ENCODE measurements around the gene TMCO1.
"Not testable (repeated sequence)": the region's sequence is repeated elsewhere in the genome, so short reads cannot be mapped to it uniquely, and the experiment has no call there.

Gene TMCO1

GRCh38 chr1:165747632-165748447 is 20.8 kb downstream of the TMCO1 start:
- Histone ChIP-seq H3K4me3 (ENCODE audit: low read length, poor library complexity, severe bottlenecking) (no peak overlapping the region), H3K4me1 (ENCODE audit: insufficient read depth, low read length, poor library complexity, severe bottlenecking) (no peaks in the 10 kb centered on the region), H2AFZ (ENCODE audit: low read length) (no peak overlapping the region), H3K9me3 (ENCODE audit: insufficient read depth, low read depth, low read length) (no peaks in the 10 kb centered on the region), H3K9me2 (replicated peaks; ENCODE audit: low read depth, low read length) (no peaks in the 10 kb centered on the region), H3F3A (ENCODE audit: low read depth) (no peaks in the 10 kb centered on the region), H3K27me3 (ENCODE audit: insufficient read depth, low read length, poor library complexity, severe bottlenecking) (no peaks in the 10 kb centered on the region), H3K9ac (ENCODE audit: low read depth, low read length, poor library complexity, severe bottlenecking) (no peak overlapping the region), H4K20me1 (ENCODE audit: insufficient read depth, low read length, poor library complexity, severe bottlenecking) (no peaks in the 10 kb centered on the region), H3K4me2 (ENCODE audit: low read depth, low read length, poor library complexity, severe bottlenecking) (no peak overlapping the region), H3K36me3 (ENCODE audit: insufficient read depth, low read length) (peaks cover 51% of the 10 kb centered on the region; the same call in 1 of the 2 replicates), H3K79me2 (ENCODE audit: insufficient read depth, low read length) (no peaks in the 10 kb centered on the region)
- TF ChIP-seq CTCF (conservative IDR thresholded peaks at IDR 0.05; ENCODE audit: low read length) (no peak), EZH2phosphoT487 (IDR thresholded peaks at IDR 0.05; ENCODE audit: borderline replicate concordance) (no peak)

DNA sequence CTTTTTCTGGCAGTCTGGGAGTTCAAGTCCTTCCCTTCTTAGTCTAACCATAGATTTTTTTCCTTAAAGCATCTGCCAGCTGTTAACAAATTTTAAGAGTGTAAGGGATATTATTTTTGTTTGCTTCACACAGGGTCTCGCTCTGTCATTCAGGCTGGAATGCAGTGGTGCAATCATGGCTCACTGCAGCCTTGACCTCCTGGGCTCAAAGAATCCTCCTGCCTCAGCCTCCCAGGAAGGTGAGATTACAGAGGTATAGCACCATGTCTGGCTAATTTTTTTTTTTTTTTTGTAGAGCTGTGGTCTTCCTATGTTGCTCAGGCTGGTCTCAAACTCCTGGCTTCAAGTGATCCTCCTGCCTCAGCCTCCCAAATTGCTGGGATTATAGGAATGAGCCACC is 23.8 kb downstream of the TMCO1 start:
- H3K4me3 ChIP-seq (ENCODE audit: low read length, poor library complexity, severe bottlenecking); H2AFZ ChIP-seq (ENCODE audit: low read length); H4K20me1 ChIP-seq (ENCODE audit: insufficient read depth, low read length, poor library complexity, severe bottlenecking); H3F3A ChIP-seq (ENCODE audit: low read depth); H3K9me2 ChIP-seq (replicated peaks; ENCODE audit: low read depth, low read length); H3K4me1 ChIP-seq (ENCODE audit: insufficient read depth, low read length, poor library complexity, severe bottlenecking); H3K79me2 ChIP-seq (ENCODE audit: insufficient read depth, low read length); H3K27me3 ChIP-seq (ENCODE audit: insufficient read depth, low read length, poor library complexity, severe bottlenecking); H3K9ac ChIP-seq (ENCODE audit: low read depth, low read length, poor library complexity, severe bottlenecking); H3K4me2 ChIP-seq (ENCODE audit: low read depth, low read length, poor library complexity, severe bottlenecking); H3K9me3 ChIP-seq (ENCODE audit: insufficient read depth, low read depth, low read length): not testable (repeated sequence)
- H3K36me3 ChIP-seq (ENCODE audit: insufficient read depth, low read length) = peaks cover 61% of the 10 kb centered on the region; the same call in 1 of the 2 replicates

DNA sequence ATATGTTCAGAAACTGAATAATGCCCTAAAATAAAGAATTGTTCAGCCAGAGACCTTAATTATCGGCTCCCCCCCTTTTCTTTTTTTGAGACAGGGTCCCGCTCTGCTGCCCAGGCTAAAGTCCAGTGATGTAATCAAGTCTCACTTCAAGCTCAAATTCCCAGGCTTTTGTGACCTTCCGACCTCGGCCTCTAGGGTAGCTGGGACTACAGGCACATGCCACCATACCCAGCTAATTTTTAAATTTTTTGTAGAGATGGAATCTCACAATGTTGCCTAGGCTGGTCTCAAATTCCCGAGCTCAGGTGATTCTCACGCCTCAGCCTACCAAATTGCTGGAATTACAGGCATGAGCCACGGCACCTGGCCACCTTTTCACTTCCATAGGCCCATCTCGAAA is 26.5 kb downstream of the TMCO1 start:
- H3K9me3 ChIP-seq (ENCODE audit: insufficient read depth, low read depth, low read length) = no peaks in the 10 kb centered on the region
- H2AFZ ChIP-seq (ENCODE audit: low read length) = no peak overlapping the region
- H3K4me3 ChIP-seq (ENCODE audit: low read length, poor library complexity, severe bottlenecking) = no peak overlapping the region
- TF ChIP-seq EZH2phosphoT487 (IDR thresholded peaks at IDR 0.05; ENCODE audit: borderline replicate concordance) (no peak), CTCF (conservative IDR thresholded peaks at IDR 0.05; ENCODE audit: low read length) (no peak)
- no peaks in the 10 kb centered on the region for H3K4me1 ChIP-seq (ENCODE audit: insufficient read depth, low read length, poor library complexity, severe bottlenecking)
- no peak overlapping the region for H3K4me2 ChIP-seq (ENCODE audit: low read depth, low read length, poor library complexity, severe bottlenecking)
- no peaks in the 10 kb centered on the region for H3K9me2 ChIP-seq (replicated peaks; ENCODE audit: low read depth, low read length)
- H3K9ac ChIP-seq (ENCODE audit: low read depth, low read length, poor library complexity, severe bottlenecking) = no peak overlapping the region
- no peaks in the 10 kb centered on the region for H4K20me1 ChIP-seq (ENCODE audit: insufficient read depth, low read length, poor library complexity, severe bottlenecking)
- peaks cover 50% of the 10 kb centered on the region; the same call in 1 of the 2 replicates for H3K36me3 ChIP-seq (ENCODE audit: insufficient read depth, low read length)
- H3K79me2 ChIP-seq (ENCODE audit: insufficient read depth, low read length) = no peaks in the 10 kb centered on the region
- no peaks in the 10 kb centered on the region for H3F3A ChIP-seq (ENCODE audit: low read depth)
- no peaks in the 10 kb centered on the region for H3K27me3 ChIP-seq (ENCODE audit: insufficient read depth, low read length, poor library complexity, severe bottlenecking)

GRCh38 chr1:165738794-165739193 is 29.9 kb downstream of the TMCO1 start:
- Histone ChIP-seq H3K79me2 (ENCODE audit: insufficient read depth, low read length) (no peaks in the 10 kb centered on the region), H2AFZ (ENCODE audit: low read length) (no peak overlapping the region), H3F3A (ENCODE audit: low read depth) (no peaks in the 10 kb centered on the region), H4K20me1 (ENCODE audit: insufficient read depth, low read length, poor library complexity, severe bottlenecking) (no peaks in the 10 kb centered on the region), H3K4me1 (ENCODE audit: insufficient read depth, low read length, poor library complexity, severe bottlenecking) (no peaks in the 10 kb centered on the region), H3K36me3 (ENCODE audit: insufficient read depth, low read length) (peaks cover 52% of the 10 kb centered on the region; the same call in 1 of the 2 replicates), H3K9me2 (replicated peaks; ENCODE audit: low read depth, low read length) (no peaks in the 10 kb centered on the region), H3K4me3 (ENCODE audit: low read length, poor library complexity, severe bottlenecking) (no peak overlapping the region), H3K9me3 (ENCODE audit: insufficient read depth, low read depth, low read length) (no peaks in the 10 kb centered on the region), H3K27me3 (ENCODE audit: insufficient read depth, low read length, poor library complexity, severe bottlenecking) (no peaks in the 10 kb centered on the region), H3K9ac (ENCODE audit: low read depth, low read length, poor library complexity, severe bottlenecking) (no peak overlapping the region), H3K4me2 (ENCODE audit: low read depth, low read length, poor library complexity, severe bottlenecking) (no peak overlapping the region)
- TF ChIP-seq EZH2phosphoT487 (IDR thresholded peaks at IDR 0.05; ENCODE audit: borderline replicate concordance) = no peak
- no peak for TF ChIP-seq CTCF (conservative IDR thresholded peaks at IDR 0.05; ENCODE audit: low read length)

Data from Loucy (cell line).